Activated naive CD8-positive, alpha-beta T cell treated with anti-CD3 and anti-CD28 coated beads, Interleukin-2, amount 50 U/mL, for 24 hours (primary cell): ENCODE results near the gene GABRG3.
"Not testable (repeated sequence)": the region's sequence is repeated elsewhere in the genome, so short reads cannot be mapped to it uniquely, and the experiment has no call there.

Experiments used
- ATAC-seq: fragments of 150-1000 bp; cut with Tn5 transposase; one replicate; pipeline ENCODE4 v1.10.0; 2021
- DNase-seq: peaks from one replicate; pipeline ENCODE4 v3.0.0; 2021
- H3K27ac Mint-ChIP-seq: one replicate; pipeline ENCODE4 v1.8.0; 2021; ENCODE audit warnings: mild to moderate bottlenecking, mixed read lengths
- H3K27me3 Mint-ChIP-seq: one replicate; pipeline ENCODE4 v1.8.0; 2021; ENCODE audit warnings: mixed read lengths
- H3K36me3 Mint-ChIP-seq: one replicate; pipeline ENCODE4 v1.8.0; 2021; ENCODE audit warnings: low read depth, mixed read lengths
- H3K4me1 Mint-ChIP-seq: one replicate; pipeline ENCODE4 v1.8.0; 2021; ENCODE audit warnings: mixed read lengths
- H3K4me3 Mint-ChIP-seq: one replicate; pipeline ENCODE4 v1.8.0; 2021; ENCODE audit warnings: mild to moderate bottlenecking, moderate library complexity, mixed read lengths
- H3K9me3 Mint-ChIP-seq: one replicate; pipeline ENCODE4 v1.8.0; 2021; ENCODE audit warnings: mixed read lengths

Gene GABRG3

GRCh38 chr15:27330326-27330725, 359.3 kb downstream of the GABRG3 start:
- Mint-ChIP-seq H3K9me3 (peaks cover 2% of the 10 kb centered on the region), H3K27me3 (no peaks in the 10 kb centered on the region), H3K36me3 (no peaks in the 10 kb centered on the region), H3K27ac (no peak overlapping the region), H3K4me3 (no peak overlapping the region), H3K4me1 (no peaks in the 10 kb centered on the region)
- DNase-seq (no peak), ATAC-seq (no peak)

- H3K4me3 Mint-ChIP-seq = no peak overlapping the region
- no peak overlapping the region for H3K27ac Mint-ChIP-seq
- H3K4me1 Mint-ChIP-seq = no peaks in the 10 kb centered on the region
- peaks cover 4% of the 10 kb centered on the region for H3K9me3 Mint-ChIP-seq
- H3K36me3 Mint-ChIP-seq = no peaks in the 10 kb centered on the region
- no peaks in the 10 kb centered on the region for H3K27me3 Mint-ChIP-seq
- no peak for ATAC-seq
- DNase-seq = no peak
Observed at GRCh38 chr15:27336676-27337075, 365.7 kb downstream of the GABRG3 start.

- ATAC-seq (no peak), DNase-seq (no peak)
- Mint-ChIP-seq H3K27me3 (no peaks in the 10 kb centered on the region), H3K4me1 (no peaks in the 10 kb centered on the region), H3K9me3 (peaks cover 4% of the 10 kb centered on the region), H3K36me3 (no peaks in the 10 kb centered on the region), H3K4me3 (no peak overlapping the region), H3K27ac (no peak overlapping the region)
Observed at GRCh38 chr15:27339138-27339537, 368.2 kb downstream of the GABRG3 start.

GRCh38 chr15:27341780-27342343, 370.9 kb downstream of the GABRG3 start:
- Mint-ChIP-seq H3K4me1 (no peaks in the 10 kb centered on the region), H3K36me3 (no peaks in the 10 kb centered on the region), H3K27ac (no peak overlapping the region), H3K27me3 (no peaks in the 10 kb centered on the region), H3K9me3 (peaks cover 6% of the 10 kb centered on the region), H3K4me3 (no peak overlapping the region)
- ATAC-seq = no peak
- DNase-seq = no peak

GRCh38 chr15:27342991-27343390, 372.0 kb downstream of the GABRG3 start:
- Mint-ChIP-seq H3K36me3 (no peaks in the 10 kb centered on the region), H3K4me1 (no peaks in the 10 kb centered on the region), H3K4me3 (no peak overlapping the region), H3K9me3 (peaks cover 6% of the 10 kb centered on the region), H3K27me3 (no peaks in the 10 kb centered on the region), H3K27ac (no peak overlapping the region)
- ATAC-seq (no peak), DNase-seq (no peak)

DNA sequence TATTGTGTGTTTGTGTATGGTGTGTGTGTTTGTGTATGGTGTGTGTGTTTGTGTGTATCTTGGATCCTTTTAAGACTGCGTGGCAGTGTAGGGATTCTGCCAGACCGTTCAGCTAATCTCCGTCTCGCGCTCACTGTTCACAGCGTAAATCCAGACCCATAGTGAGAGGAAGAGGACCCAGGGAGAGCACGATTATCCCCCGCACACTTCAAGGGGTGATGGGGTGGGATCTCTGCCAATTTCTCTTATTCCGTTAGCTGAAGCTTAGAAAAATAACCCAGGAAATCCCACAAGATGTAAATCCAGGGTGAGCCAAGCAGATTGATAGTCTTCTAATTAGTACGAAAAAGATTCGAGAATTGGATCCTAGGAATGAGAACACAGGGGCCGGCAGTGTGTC, 381.2 kb downstream of the GABRG3 start:
- ATAC-seq (no peak), DNase-seq (no peak)
- Mint-ChIP-seq H3K27ac (no peak overlapping the region), H3K27me3 (no peaks in the 10 kb centered on the region), H3K9me3 (no peaks in the 10 kb centered on the region), H3K36me3 (no peaks in the 10 kb centered on the region), H3K4me3 (no peak overlapping the region), H3K4me1 (no peaks in the 10 kb centered on the region)

DNA sequence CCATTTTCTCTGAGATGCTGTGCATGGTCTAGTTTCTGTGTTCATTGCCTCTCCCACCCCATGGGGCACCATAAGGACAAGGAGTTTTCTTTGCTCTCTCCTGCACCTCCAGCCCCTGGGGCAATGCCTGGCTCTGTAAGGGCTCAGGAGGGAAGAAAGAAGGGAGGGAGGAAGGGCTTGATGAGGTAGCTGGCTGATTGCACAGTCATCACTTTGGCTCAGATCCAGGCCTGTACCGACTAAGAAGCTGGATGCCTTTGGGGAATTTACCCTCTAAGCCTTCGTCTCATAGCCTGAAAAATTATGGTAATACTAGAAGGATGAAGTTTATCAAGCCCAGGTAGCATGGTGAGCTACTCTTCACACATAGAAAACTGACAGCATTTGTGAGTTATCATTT, 382.9 kb downstream of the GABRG3 start:
- Mint-ChIP-seq H3K27ac (no peak overlapping the region), H3K4me1 (no peaks in the 10 kb centered on the region), H3K27me3 (no peaks in the 10 kb centered on the region), H3K4me3 (no peak overlapping the region), H3K9me3 (no peaks in the 10 kb centered on the region), H3K36me3 (no peaks in the 10 kb centered on the region)
- DNase-seq = no peak
- no peak for ATAC-seq

- no peaks in the 10 kb centered on the region for H3K27me3 Mint-ChIP-seq
- H3K4me3 Mint-ChIP-seq = no peak overlapping the region
- no peaks in the 10 kb centered on the region for H3K9me3 Mint-ChIP-seq
- H3K4me1 Mint-ChIP-seq = no peaks in the 10 kb centered on the region
- DNase-seq = peak; percentile 10
- no peaks in the 10 kb centered on the region for H3K36me3 Mint-ChIP-seq
- ATAC-seq = no peak
- no peak overlapping the region for H3K27ac Mint-ChIP-seq
Observed at GRCh38 chr15:27358751-27359434, 387.9 kb downstream of the GABRG3 start.

DNA sequence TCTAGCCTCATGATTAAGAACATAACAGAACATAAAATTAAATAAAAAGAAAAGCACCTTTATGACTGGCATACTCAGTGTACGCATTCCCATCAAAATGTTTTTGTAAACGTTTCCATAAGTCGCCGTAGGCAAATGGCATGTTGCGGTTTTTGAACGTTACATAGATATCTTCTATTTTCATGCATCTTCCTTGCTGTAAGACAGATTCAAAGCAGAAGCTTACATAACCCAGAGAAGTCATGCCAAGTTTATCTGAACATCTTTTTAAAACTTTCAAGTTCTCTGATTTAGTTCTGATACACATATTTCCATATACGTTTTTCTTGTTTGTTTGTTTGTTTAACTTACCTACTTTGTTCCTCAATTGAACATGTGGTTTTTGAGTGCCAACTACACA, 388.6 kb downstream of the GABRG3 start:
- Mint-ChIP-seq H3K4me1 (no peaks in the 10 kb centered on the region), H3K36me3 (no peaks in the 10 kb centered on the region), H3K27ac (no peak overlapping the region), H3K27me3 (no peaks in the 10 kb centered on the region), H3K4me3 (no peak overlapping the region), H3K9me3 (no peaks in the 10 kb centered on the region)
- DNase-seq = no peak
- ATAC-seq = no peak

DNA sequence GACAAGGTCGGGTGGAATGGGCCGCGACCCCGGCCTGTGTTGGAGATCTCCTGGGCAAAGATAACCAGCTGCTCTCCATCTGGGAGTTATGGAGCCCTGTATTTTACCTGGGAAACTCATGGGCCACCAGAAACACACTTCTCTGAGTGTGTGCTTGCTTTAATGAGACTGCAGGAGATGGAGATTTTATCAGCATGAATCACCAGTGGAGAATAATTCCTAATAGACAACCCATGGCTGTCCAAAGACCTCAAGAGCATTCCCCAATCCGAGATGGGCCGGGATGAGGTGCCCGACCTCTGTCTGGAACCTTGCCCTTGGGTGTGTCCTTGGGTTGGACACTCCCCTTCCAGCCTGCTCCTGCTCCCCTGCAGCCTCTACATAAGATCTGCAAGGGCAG, 389.3 kb downstream of the GABRG3 start:
- ATAC-seq = no peak
- Mint-ChIP-seq H3K9me3 (no peaks in the 10 kb centered on the region), H3K27ac (no peak overlapping the region), H3K4me1 (no peaks in the 10 kb centered on the region), H3K36me3 (no peaks in the 10 kb centered on the region), H3K27me3 (no peaks in the 10 kb centered on the region), H3K4me3 (no peak overlapping the region)
- DNase-seq = no peak

DNA sequence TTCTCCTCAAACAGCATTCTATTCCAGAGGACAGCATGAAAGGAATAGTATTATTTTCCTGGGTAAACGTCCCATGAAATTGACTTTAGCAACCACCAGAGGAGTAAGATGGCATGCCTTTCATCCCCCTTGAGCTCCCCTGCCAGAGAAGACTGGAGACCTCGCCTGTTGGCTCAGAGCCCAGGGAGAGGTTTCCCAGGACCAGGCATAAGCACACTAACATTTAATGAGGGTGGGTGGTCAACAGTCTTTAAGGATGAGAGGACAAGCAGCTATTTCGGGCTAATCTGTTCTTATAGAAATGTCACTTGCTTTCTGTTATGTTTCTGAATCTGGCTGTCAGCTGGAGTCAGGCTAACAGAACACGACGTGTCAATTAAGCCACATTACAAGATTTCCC, 390.5 kb downstream of the GABRG3 start:
- no peak for ATAC-seq
- H3K9me3 Mint-ChIP-seq = no peaks in the 10 kb centered on the region
- DNase-seq = no peak
- no peaks in the 10 kb centered on the region for H3K27me3 Mint-ChIP-seq
- no peak overlapping the region for H3K4me3 Mint-ChIP-seq
- no peak overlapping the region for H3K27ac Mint-ChIP-seq
- no peaks in the 10 kb centered on the region for H3K36me3 Mint-ChIP-seq
- no peaks in the 10 kb centered on the region for H3K4me1 Mint-ChIP-seq

- no peak for ATAC-seq
- Mint-ChIP-seq H3K36me3 (no peaks in the 10 kb centered on the region), H3K27ac (no peak overlapping the region), H3K4me3 (no peak overlapping the region), H3K27me3 (no peaks in the 10 kb centered on the region), H3K9me3 (peaks cover 5% of the 10 kb centered on the region), H3K4me1 (no peaks in the 10 kb centered on the region)
- DNase-seq = no peak
Observed at GRCh38 chr15:27365456-27365855, 394.5 kb downstream of the GABRG3 start.

- H3K9me3 Mint-ChIP-seq, H3K4me1 Mint-ChIP-seq: not testable (repeated sequence)
Observed at GRCh38 chr15:27377391-27377790, 406.4 kb downstream of the GABRG3 start.

GRCh38 chr15:27382361-27383025, 411.5 kb downstream of the GABRG3 start:
- ATAC-seq (no peak), DNase-seq (no peak)
- H3K9me3 Mint-ChIP-seq = peaks cover 20% of the 10 kb centered on the region
- no peaks in the 10 kb centered on the region for H3K27me3 Mint-ChIP-seq
- H3K4me3 Mint-ChIP-seq = no peak overlapping the region
- H3K36me3 Mint-ChIP-seq = no peaks in the 10 kb centered on the region
- H3K27ac Mint-ChIP-seq = no peak overlapping the region
- H3K4me1 Mint-ChIP-seq = no peaks in the 10 kb centered on the region

More at GRCh38 chr15:27377391-27377790, 406.4 kb downstream of the GABRG3 start:
- H3K4me3 Mint-ChIP-seq, H3K27ac Mint-ChIP-seq, H3K27me3 Mint-ChIP-seq, H3K36me3 Mint-ChIP-seq, DNase-seq, ATAC-seq: not testable (repeated sequence)

DNA sequence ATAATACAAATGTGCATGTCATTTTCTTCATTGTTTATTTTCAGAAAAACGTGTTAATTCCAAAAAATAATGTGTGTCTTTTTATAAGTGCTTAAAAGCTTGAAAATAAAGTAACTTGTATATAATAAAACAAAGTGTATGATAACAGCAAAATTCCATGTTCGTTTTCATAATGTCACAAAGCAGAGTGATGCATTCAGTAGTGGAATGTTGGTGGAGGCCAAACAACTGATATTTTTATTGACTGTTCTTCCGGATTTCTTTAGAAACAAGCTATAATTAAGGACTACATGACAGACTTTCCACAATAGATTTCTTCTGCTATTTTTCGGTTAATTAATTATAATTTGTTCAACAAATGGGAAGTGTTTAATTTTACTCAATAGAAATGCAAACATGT, 412.7 kb downstream of the GABRG3 start:
- Mint-ChIP-seq H3K27ac (no peak overlapping the region), H3K4me3 (no peak overlapping the region), H3K27me3 (no peaks in the 10 kb centered on the region), H3K9me3 (peaks cover 20% of the 10 kb centered on the region), H3K4me1 (no peaks in the 10 kb centered on the region), H3K36me3 (no peaks in the 10 kb centered on the region)
- DNase-seq (no peak), ATAC-seq (no peak)
